Adrenal gland (tissue), 5 donors: ENCODE measurements around the gene PRR12.

ENCODE experiments used
- CTCF ChIP-seq, 6 experiments: fragments of 450-650 bp in 4 of 6; fragments of 200-600 bp in 2 of 6; sonication (generic) in 1 of 6; IDR thresholded peaks; 1 replicate in 5 of 6; 2 replicates in 1 of 6; pipeline versions ENCODE4 v1.5.1 to v1.8.0; 2016 to 2021; ENCODE audit warnings: antibody characterized with exemption in 6 of 6, mild to moderate bottlenecking in 2 of 6, moderate library complexity in 1 of 6
- POLR2A ChIP-seq, 2 donors: fragments of 450-650 bp; IDR thresholded peaks; one replicate each; pipeline ENCODE4 v1.6.1; 2017; ENCODE audit warnings: antibody characterized with exemption in 2 of 2, mild to moderate bottlenecking in 2 of 2, moderate library complexity in 1 of 2
- donor health status: DM: no; HTN: no; CAD: no.

- no peak for TF ChIP-seq CTCF (IDR thresholded peaks at IDR 0.05)
- TF ChIP-seq POLR2A (IDR thresholded peaks at IDR 0.05), result no peak
Measured at GRCh38 chr19:49653466-49653806, 62.5 kb downstream of the PRR12 start.
